ENCODE measurements around the gene TP53TG5. TPM values are rescaled to one million over a fixed set of nuclear protein-coding genes. Genes with fewer than 3 reads are reported as not detected.

Gene TP53TG5
- total RNA-seq, 1 donor from 2014 or later, result not detected

- H3K27ac ChIP-seq (ENCODE audit: low read depth, low read length), result peak within 1 kb of the TSS; percentile 96
- no peaks in the 10 kb centered on the region for H3K9me3 ChIP-seq (ENCODE audit: control insufficient read depth in 3 of 3, low read length in 3 of 3)
- peaks cover 40 to 46% (median 42%) of the 10 kb centered on the region in 3 donors for H3K4me1 ChIP-seq (ENCODE audit: control insufficient read depth in 3 of 3, insufficient read depth in 3 of 3, low read length in 3 of 3)
These were observed 30.0 kb downstream of the TP53TG5 start, which contains the start of gene SDC4 for GRCh38 chr20:45347936-45348778. Gene SDC4, minus strand, starts transcription at chr20:45348424. Its CDS starts 40 bp downstream, at chr20:45348384.

GRCh38 chr20:45347297-45347935 is 30.7 kb downstream of the TP53TG5 start:
- no peaks in the 10 kb centered on the region for H3K27me3 ChIP-seq (ENCODE audit: control insufficient read depth in 3 of 3, insufficient read depth in 3 of 3, low read length in 3 of 3)
- no peaks in the 10 kb centered on the region for H3K9me3 ChIP-seq (ENCODE audit: control insufficient read depth in 3 of 3, low read length in 3 of 3)
- peak overlapping the region; percentile 73 to 91 (median 87) for H3K4me3 ChIP-seq (ENCODE audit: low read length in 3 of 3)
- peak overlapping the region; percentile 96 for H3K27ac ChIP-seq (ENCODE audit: low read depth, low read length)
- H3K4me1 ChIP-seq (ENCODE audit: control insufficient read depth in 3 of 3, insufficient read depth in 3 of 3, low read length in 3 of 3), result peaks cover 47 to 54% (median 48%) of the 10 kb centered on the region in 3 donors
- H3K9ac ChIP-seq (ENCODE audit: low read depth in 1 of 3, low read length in 3 of 3), result peak overlapping the region; percentile 97 to 98 (median 98)
- H3K36me3 ChIP-seq (ENCODE audit: control insufficient read depth in 3 of 3, insufficient read depth in 3 of 3, low read length in 3 of 3), result peaks cover 0 to 5% (median 0%) of the 10 kb centered on the region in 3 donors

More at GRCh38 chr20:45347936-45348778, 30.0 kb downstream of the TP53TG5 start, which contains the start of gene SDC4:
- Histone ChIP-seq H3K36me3 (ENCODE audit: control insufficient read depth in 3 of 3, insufficient read depth in 3 of 3, low read length in 3 of 3) (peaks cover 0 to 5% (median 0%) of the 10 kb centered on the region in 3 donors), H3K27me3 (ENCODE audit: control insufficient read depth in 3 of 3, insufficient read depth in 3 of 3, low read length in 3 of 3) (no peaks in the 10 kb centered on the region), H3K4me3 (ENCODE audit: low read length in 3 of 3) (peak within 1 kb of the TSS; percentile 73 to 91 (median 87)), H3K9ac (ENCODE audit: low read depth in 1 of 3, low read length in 3 of 3) (peak within 1 kb of the TSS; percentile 97 to 98 (median 98))

GRCh38 chr20:45346851-45347250 is 31.3 kb downstream of the TP53TG5 start:
- peaks cover 0 to 5% (median 0%) of the 10 kb centered on the region in 3 donors for H3K36me3 ChIP-seq (ENCODE audit: control insufficient read depth in 3 of 3, insufficient read depth in 3 of 3, low read length in 3 of 3)
- peak overlapping the region; percentile 96 for H3K27ac ChIP-seq (ENCODE audit: low read depth, low read length)
- peak overlapping the region; percentile 97 to 98 (median 98) for H3K9ac ChIP-seq (ENCODE audit: low read depth in 1 of 3, low read length in 3 of 3)
- H3K4me3 ChIP-seq (ENCODE audit: low read length in 3 of 3), result peak overlapping the region; percentile 73 to 91 (median 87)
- H3K4me1 ChIP-seq (ENCODE audit: control insufficient read depth in 3 of 3, insufficient read depth in 3 of 3, low read length in 3 of 3), result peaks cover 52 to 59% (median 53%) of the 10 kb centered on the region in 3 donors
- H3K27me3 ChIP-seq (ENCODE audit: control insufficient read depth in 3 of 3, insufficient read depth in 3 of 3, low read length in 3 of 3), result no peaks in the 10 kb centered on the region
- H3K9me3 ChIP-seq (ENCODE audit: control insufficient read depth in 3 of 3, low read length in 3 of 3), result no peaks in the 10 kb centered on the region

- Histone ChIP-seq H3K4me3 (ENCODE audit: low read length in 3 of 3) (peak overlapping the region; percentile 73 to 91 (median 87)), H3K36me3 (ENCODE audit: control insufficient read depth in 3 of 3, insufficient read depth in 3 of 3, low read length in 3 of 3) (peaks cover 0 to 5% (median 0%) of the 10 kb centered on the region in 3 donors), H3K4me1 (ENCODE audit: control insufficient read depth in 3 of 3, insufficient read depth in 3 of 3, low read length in 3 of 3) (peaks cover 57 to 65% (median 58%) of the 10 kb centered on the region in 3 donors), H3K9me3 (ENCODE audit: control insufficient read depth in 3 of 3, low read length in 3 of 3) (no peaks in the 10 kb centered on the region), H3K9ac (ENCODE audit: low read depth in 1 of 3, low read length in 3 of 3) (peak overlapping the region; percentile 97 to 98 (median 98)), H3K27ac (ENCODE audit: low read depth, low read length) (peak overlapping the region; percentile 96), H3K27me3 (ENCODE audit: control insufficient read depth in 3 of 3, insufficient read depth in 3 of 3, low read length in 3 of 3) (no peaks in the 10 kb centered on the region)
These were observed 31.8 kb downstream of the TP53TG5 start for GRCh38 chr20:45346291-45346718.

GRCh38 chr20:45345104-45345936 is 32.8 kb downstream of the TP53TG5 start:
- peaks cover 0 to 9% (median 5%) of the 10 kb centered on the region in 3 donors for H3K36me3 ChIP-seq (ENCODE audit: control insufficient read depth in 3 of 3, insufficient read depth in 3 of 3, low read length in 3 of 3)
- peak overlapping the region; percentile 97 to 98 (median 98) for H3K9ac ChIP-seq (ENCODE audit: low read depth in 1 of 3, low read length in 3 of 3)
- peaks cover 67 to 74% (median 68%) of the 10 kb centered on the region in 3 donors for H3K4me1 ChIP-seq (ENCODE audit: control insufficient read depth in 3 of 3, insufficient read depth in 3 of 3, low read length in 3 of 3)
- no peaks in the 10 kb centered on the region for H3K9me3 ChIP-seq (ENCODE audit: control insufficient read depth in 3 of 3, low read length in 3 of 3)
- peak overlapping the region; percentile 57 to 87 (median 73) for H3K4me3 ChIP-seq (ENCODE audit: low read length in 3 of 3)
- H3K27ac ChIP-seq (ENCODE audit: low read depth, low read length), result peak overlapping the region; percentile 96
- H3K27me3 ChIP-seq (ENCODE audit: control insufficient read depth in 3 of 3, insufficient read depth in 3 of 3, low read length in 3 of 3), result no peaks in the 10 kb centered on the region

GRCh38 chr20:45344168-45344860 is 33.8 kb downstream of the TP53TG5 start:
- Histone ChIP-seq H3K36me3 (ENCODE audit: control insufficient read depth in 3 of 3, insufficient read depth in 3 of 3, low read length in 3 of 3) (peaks cover 4 to 10% (median 5%) of the 10 kb centered on the region in 3 donors), H3K4me3 (ENCODE audit: low read length in 3 of 3) (peak overlapping the region; percentile 49 to 87 (median 57)), H3K27me3 (ENCODE audit: control insufficient read depth in 3 of 3, insufficient read depth in 3 of 3, low read length in 3 of 3) (no peaks in the 10 kb centered on the region), H3K9me3 (ENCODE audit: control insufficient read depth in 3 of 3, low read length in 3 of 3) (no peaks in the 10 kb centered on the region), H3K4me1 (ENCODE audit: control insufficient read depth in 3 of 3, insufficient read depth in 3 of 3, low read length in 3 of 3) (peaks cover 77 to 84% (median 78%) of the 10 kb centered on the region in 3 donors), H3K9ac (ENCODE audit: low read depth in 1 of 3, low read length in 3 of 3) (peak overlapping the region; percentile 74 to 98 (median 97)), H3K27ac (ENCODE audit: low read depth, low read length) (peak overlapping the region; percentile 96)

- H3K27ac ChIP-seq (ENCODE audit: low read depth, low read length), result peak overlapping the region; percentile 96
- H3K9me3 ChIP-seq (ENCODE audit: control insufficient read depth in 3 of 3, low read length in 3 of 3), result no peaks in the 10 kb centered on the region
- H3K27me3 ChIP-seq (ENCODE audit: control insufficient read depth in 3 of 3, insufficient read depth in 3 of 3, low read length in 3 of 3), result no peaks in the 10 kb centered on the region
- H3K9ac ChIP-seq (ENCODE audit: low read depth in 1 of 3, low read length in 3 of 3), result peak overlapping the region; percentile 74 to 98 (median 97)
- peaks cover 81 to 90% (median 85%) of the 10 kb centered on the region in 3 donors for H3K4me1 ChIP-seq (ENCODE audit: control insufficient read depth in 3 of 3, insufficient read depth in 3 of 3, low read length in 3 of 3)
- peaks cover 4 to 13% (median 5%) of the 10 kb centered on the region in 3 donors for H3K36me3 ChIP-seq (ENCODE audit: control insufficient read depth in 3 of 3, insufficient read depth in 3 of 3, low read length in 3 of 3)
- peak overlapping the region in 2 of 3 donors; percentile 49 to 87 for H3K4me3 ChIP-seq (ENCODE audit: low read length in 3 of 3)
These were observed 34.5 kb downstream of the TP53TG5 start for GRCh38 chr20:45343532-45344167.

GRCh38 chr20:45342855-45343531 is 35.1 kb downstream of the TP53TG5 start:
- H3K4me1 ChIP-seq (ENCODE audit: control insufficient read depth in 3 of 3, insufficient read depth in 3 of 3, low read length in 3 of 3), result peaks cover 85 to 97% (median 91%) of the 10 kb centered on the region in 3 donors
- peaks cover 4 to 13% (median 5%) of the 10 kb centered on the region in 3 donors for H3K36me3 ChIP-seq (ENCODE audit: control insufficient read depth in 3 of 3, insufficient read depth in 3 of 3, low read length in 3 of 3)

More at GRCh38 chr20:45342855-45343531, 35.1 kb downstream of the TP53TG5 start:
- Histone ChIP-seq H3K9me3 (ENCODE audit: control insufficient read depth in 3 of 3, low read length in 3 of 3) (no peaks in the 10 kb centered on the region), H3K9ac (ENCODE audit: low read depth in 1 of 3, low read length in 3 of 3) (peak overlapping the region; percentile 84 to 98 (median 97)), H3K4me3 (ENCODE audit: low read length in 3 of 3) (peak overlapping the region in 2 of 3 donors; percentile 60 to 87), H3K27me3 (ENCODE audit: control insufficient read depth in 3 of 3, insufficient read depth in 3 of 3, low read length in 3 of 3) (no peaks in the 10 kb centered on the region), H3K27ac (ENCODE audit: low read depth, low read length) (peak overlapping the region; percentile 96)

Data from skeletal muscle tissue (tissue), 4 donors.